Measurements from ENCODE around the gene NAA80. TPM values are rescaled to one million over a fixed set of nuclear protein-coding genes. Genes with fewer than 3 reads are reported as not detected.

The NAA80 gene, protein sequence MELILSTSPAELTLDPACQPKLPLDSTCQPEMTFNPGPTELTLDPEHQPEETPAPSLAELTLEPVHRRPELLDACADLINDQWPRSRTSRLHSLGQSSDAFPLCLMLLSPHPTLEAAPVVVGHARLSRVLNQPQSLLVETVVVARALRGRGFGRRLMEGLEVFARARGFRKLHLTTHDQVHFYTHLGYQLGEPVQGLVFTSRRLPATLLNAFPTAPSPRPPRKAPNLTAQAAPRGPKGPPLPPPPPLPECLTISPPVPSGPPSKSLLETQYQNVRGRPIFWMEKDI
- polyA plus RNA-seq (2011; rRNA removed), result 3.1 and 4.5 TPM in 2 replicates
- 5.4 and 6.3 TPM in 2 replicates for polyA plus RNA-seq (2012; cell fraction: cytosol; rRNA removed)
- 19.5 and 20.8 TPM in 2 replicates for polyA plus RNA-seq (2012; cell fraction: nucleus; rRNA removed)
- 4.5 to 5.4 TPM (median 5.3 TPM) in 3 replicates for polyA plus RNA-seq (2017; fragmentation: RNase III; extraction: RNeasy Plus Mini Kit Qiagen cat#74134 plus additional on column Dnase treatment)
- polyA minus RNA-seq (2011; rRNA and poly(A)+ RNA removed), result 9.5 and 10.2 TPM in 2 replicates

DNA sequence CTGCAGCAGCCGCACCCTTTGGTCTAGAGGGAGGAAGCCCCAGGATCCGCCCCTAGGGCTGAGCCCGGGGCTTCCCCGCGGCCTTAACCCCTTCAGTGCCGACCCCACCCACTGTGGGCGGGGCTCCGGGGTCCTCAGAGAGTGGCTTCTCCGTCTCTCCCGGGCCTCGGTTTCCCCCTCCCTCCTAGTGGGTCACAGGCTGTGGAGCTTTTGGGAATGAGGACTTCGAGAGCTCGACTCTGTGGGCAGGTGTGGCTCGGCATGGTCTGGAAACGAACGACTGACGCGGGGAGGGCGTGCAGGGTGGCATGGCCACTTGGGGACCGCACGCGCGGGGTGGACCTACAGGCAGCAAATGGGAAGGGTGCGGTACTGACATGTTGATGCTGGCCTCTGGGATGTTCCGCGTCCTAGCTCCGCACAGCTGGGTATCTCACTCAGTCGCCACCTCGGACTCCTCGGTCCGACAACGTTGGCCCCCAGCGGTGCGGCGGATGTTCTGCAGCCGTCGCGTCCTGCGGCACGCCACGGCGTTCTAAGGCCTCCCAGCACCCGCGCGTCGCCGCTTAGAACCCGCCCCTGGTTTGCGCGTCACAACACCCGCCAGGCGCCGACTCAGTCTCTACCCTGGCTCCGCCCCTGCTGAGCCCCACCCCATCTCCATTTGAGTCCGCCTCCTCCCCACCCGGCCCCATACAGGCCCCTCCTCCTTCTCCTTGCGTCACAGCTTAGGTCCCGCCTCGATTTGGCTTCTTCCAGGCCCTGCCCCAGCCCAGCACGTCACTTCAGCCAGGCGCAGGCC is at the start of gene NAA80, which contains the start of gene HYAL3:
Gene NAA80 (minus strand): TSS at position 570 of the 802 bp plus-strand sequence. CDS start 1,942 bp downstream, outside the sequence.
Gene HYAL3 (minus strand): TSS at position 570 of the 802 bp plus-strand sequence. CDS start 3,803 bp downstream, outside the sequence.
- ATAC-seq (peak; percentile 80 to 88), DNase-seq (ENCODE audit: low read depth in 1 of 2, low spot score in 1 of 2) (peak; percentile 80 to 99), FAIRE-seq (no peak)
- ChIA-PET CTCF (interaction anchor here (1.1 to 3.5 kb wide), 9 partner anchors 16 to 104 kb away, joined by 3 to 21 read pairs (median 3); partner anchors contain the start of genes HYAL2 and TUSC2), POLR2A (interaction anchor here (0.5 to 1.4 kb wide), 4 partner anchors 20 to 39 kb away, joined by 3 to 4 read pairs (median 4); no protein-coding TSS in a partner anchor)
- Histone ChIP-seq H3K4me1 (peaks cover 26% of the 10 kb centered on the region), H3K4me3 (peak within 1 kb of the TSS; percentile 77), H3K27ac (peak within 1 kb of the TSS; percentile 92 to 98), H3K4me2 (peak within 1 kb of the TSS; percentile 98), H3K9me3 (no peaks in the 10 kb centered on the region)
- no peak for TF ChIP-seq MYC (IDR thresholded peaks at IDR 0.05; ENCODE audit: borderline replicate concordance, low read length)
- TF ChIP-seq, protein P1, sequence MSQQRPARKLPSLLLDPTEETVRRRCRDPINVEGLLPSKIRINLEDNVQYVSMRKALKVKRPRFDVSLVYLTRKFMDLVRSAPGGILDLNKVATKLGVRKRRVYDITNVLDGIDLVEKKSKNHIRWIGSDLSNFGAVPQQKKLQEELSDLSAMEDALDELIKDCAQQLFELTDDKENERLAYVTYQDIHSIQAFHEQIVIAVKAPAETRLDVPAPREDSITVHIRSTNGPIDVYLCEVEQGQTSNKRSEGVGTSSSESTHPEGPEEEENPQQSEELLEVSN (IDR thresholded peaks at IDR 0.05; ENCODE audit: borderline replicate concordance, low read depth), result no peak
- TF ChIP-seq, protein P2, sequence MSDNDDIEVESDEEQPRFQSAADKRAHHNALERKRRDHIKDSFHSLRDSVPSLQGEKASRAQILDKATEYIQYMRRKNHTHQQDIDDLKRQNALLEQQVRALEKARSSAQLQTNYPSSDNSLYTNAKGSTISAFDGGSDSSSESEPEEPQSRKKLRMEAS (IDR thresholded peaks at IDR 0.05), result peak; percentile 77
- TF ChIP-seq, protein P3, sequence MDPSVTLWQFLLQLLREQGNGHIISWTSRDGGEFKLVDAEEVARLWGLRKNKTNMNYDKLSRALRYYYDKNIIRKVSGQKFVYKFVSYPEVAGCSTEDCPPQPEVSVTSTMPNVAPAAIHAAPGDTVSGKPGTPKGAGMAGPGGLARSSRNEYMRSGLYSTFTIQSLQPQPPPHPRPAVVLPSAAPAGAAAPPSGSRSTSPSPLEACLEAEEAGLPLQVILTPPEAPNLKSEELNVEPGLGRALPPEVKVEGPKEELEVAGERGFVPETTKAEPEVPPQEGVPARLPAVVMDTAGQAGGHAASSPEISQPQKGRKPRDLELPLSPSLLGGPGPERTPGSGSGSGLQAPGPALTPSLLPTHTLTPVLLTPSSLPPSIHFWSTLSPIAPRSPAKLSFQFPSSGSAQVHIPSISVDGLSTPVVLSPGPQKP (IDR thresholded peaks at IDR 0.05; ENCODE audit: low read depth, low read length), result no peak
- no peak for TF ChIP-seq EP300 (IDR thresholded peaks at IDR 0.05)
- no peak for TF ChIP-seq FOSB (CRISPR knock-in tag; IDR thresholded peaks at IDR 0.05)
- TF ChIP-seq JUN (IDR thresholded peaks at IDR 0.05), result peak in 1 of 2 experiments; percentile 51; a peak in 1 of 5 replicates
- peak; percentile 56; the same call in 1 of the 2 replicates for TF ChIP-seq PHF8 (IDR thresholded peaks at IDR 0.05; ENCODE audit: borderline replicate concordance, low read depth)
- TF ChIP-seq POLR2A (IDR thresholded peaks at IDR 0.05; ENCODE audit: low read length), result peak; percentile 87
- WGBS (ENCODE audit: missing lambda C conversion rate), result 0% methylated on average over 9 of the region's 61 CpGs

DNA sequence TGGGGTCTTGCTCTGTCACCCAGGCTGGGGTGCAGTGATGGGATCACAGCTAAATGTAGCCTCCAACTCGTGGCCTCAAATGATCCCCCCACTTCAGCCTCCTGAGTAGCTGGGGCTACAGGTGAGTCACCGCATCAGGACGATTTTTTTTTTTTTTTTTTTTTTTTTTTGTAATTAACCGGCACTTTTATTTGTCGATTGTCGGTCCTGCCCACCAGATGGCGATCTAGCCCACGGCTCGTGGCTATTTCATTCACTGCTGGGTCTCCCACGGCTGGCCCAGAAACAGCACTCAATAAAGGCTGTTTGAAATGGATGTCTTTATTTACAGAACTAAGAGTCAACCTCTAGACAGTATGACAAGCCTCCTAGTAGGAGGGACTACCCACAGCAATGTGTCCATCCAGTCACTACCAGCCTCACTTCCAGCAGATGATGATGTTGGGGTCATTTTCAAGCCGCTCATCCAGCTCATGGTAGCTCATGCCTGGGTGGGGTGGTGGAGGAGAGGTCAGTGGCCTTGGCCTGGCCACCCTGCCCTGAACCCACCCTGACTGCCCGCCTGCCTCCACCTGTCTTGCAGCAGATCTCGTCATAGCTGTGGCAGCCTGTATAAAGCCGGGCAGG is 48.1 kb upstream of the NAA80 start:
- H3K9me3 ChIP-seq, result no peaks in the 10 kb centered on the region
- ATAC-seq (peak in 1 of 2 experiments; percentile 12; a peak in 2 of 6 replicates), FAIRE-seq (no peak), DNase-seq (ENCODE audit: low read depth in 1 of 2, low spot score in 1 of 2) (peak; percentile 55 to 62)
- H3K4me1 ChIP-seq, result peaks cover 20% of the 10 kb centered on the region; the same call in 2 of the 3 replicates
- CTCF ChIA-PET, result interaction anchor here (0.6 to 5.3 kb wide), 23 partner anchors 9 to 1118 kb away, joined by 3 to 60 read pairs (median 4); partner anchors contain the start of gene CISH
- WGBS (ENCODE audit: missing lambda C conversion rate), result 16% methylated on average over 10 of the region's 14 CpGs
- POLR2A ChIA-PET, result interaction anchor here (0.6 to 3.2 kb wide), 5 partner anchors 10 to 869 kb away, joined by 3 to 12 read pairs (median 5); no protein-coding TSS in a partner anchor
- TF ChIP-seq KDM1A (IDR thresholded peaks at IDR 0.05; ENCODE audit: low read depth), result no peak
- TF ChIP-seq, protein P4, sequence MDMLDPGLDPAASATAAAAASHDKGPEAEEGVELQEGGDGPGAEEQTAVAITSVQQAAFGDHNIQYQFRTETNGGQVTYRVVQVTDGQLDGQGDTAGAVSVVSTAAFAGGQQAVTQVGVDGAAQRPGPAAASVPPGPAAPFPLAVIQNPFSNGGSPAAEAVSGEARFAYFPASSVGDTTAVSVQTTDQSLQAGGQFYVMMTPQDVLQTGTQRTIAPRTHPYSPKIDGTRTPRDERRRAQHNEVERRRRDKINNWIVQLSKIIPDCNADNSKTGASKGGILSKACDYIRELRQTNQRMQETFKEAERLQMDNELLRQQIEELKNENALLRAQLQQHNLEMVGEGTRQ (IDR thresholded peaks at IDR 0.05), result no peak
- peak; percentile 54 to 61 for TF ChIP-seq RAD21 (conservative IDR thresholded peaks at IDR 0.05 in 1 of 2, IDR thresholded peaks at IDR 0.05 in 1 of 2)
- no peak for TF ChIP-seq FOSL2 (IDR thresholded peaks at IDR 0.05)
- peak; percentile 59 for TF ChIP-seq FOSL2 (CRISPR knock-in tag; IDR thresholded peaks at IDR 0.05)
- TF ChIP-seq, protein P5, sequence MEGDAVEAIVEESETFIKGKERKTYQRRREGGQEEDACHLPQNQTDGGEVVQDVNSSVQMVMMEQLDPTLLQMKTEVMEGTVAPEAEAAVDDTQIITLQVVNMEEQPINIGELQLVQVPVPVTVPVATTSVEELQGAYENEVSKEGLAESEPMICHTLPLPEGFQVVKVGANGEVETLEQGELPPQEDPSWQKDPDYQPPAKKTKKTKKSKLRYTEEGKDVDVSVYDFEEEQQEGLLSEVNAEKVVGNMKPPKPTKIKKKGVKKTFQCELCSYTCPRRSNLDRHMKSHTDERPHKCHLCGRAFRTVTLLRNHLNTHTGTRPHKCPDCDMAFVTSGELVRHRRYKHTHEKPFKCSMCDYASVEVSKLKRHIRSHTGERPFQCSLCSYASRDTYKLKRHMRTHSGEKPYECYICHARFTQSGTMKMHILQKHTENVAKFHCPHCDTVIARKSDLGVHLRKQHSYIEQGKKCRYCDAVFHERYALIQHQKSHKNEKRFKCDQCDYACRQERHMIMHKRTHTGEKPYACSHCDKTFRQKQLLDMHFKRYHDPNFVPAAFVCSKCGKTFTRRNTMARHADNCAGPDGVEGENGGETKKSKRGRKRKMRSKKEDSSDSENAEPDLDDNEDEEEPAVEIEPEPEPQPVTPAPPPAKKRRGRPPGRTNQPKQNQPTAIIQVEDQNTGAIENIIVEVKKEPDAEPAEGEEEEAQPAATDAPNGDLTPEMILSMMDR (IDR thresholded peaks at IDR 0.05), result peak; percentile 58
- peak; percentile 26; the same call in 1 of the 3 replicates for TF ChIP-seq SMC3 (IDR thresholded peaks at IDR 0.05)
- no peak overlapping the region for H3K4me3 ChIP-seq
- no peak overlapping the region for H3K27ac ChIP-seq
- H3K4me2 ChIP-seq, result no peak overlapping the region

Data from A549 (cell line).